ENCODE data around the gene LRCH4. TPM values are rescaled to one million over a fixed set of nuclear protein-coding genes. Genes with fewer than 3 reads are reported as not detected.

The LRCH4 gene
- total RNA-seq, 1 donor from 2014 or later, result 3.9 TPM

- DNase-seq (ENCODE audit: low read depth) (no peak), FAIRE-seq (no peak)
- no peak for TF ChIP-seq CTCF (IDR thresholded peaks at IDR 0.05; ENCODE audit: insufficient read depth, low read length, severe bottlenecking)
- no peak overlapping the region for H3K4me3 ChIP-seq (ENCODE audit: low read depth, low read length)
- no peaks in the 10 kb centered on the region for H3K27me3 ChIP-seq (ENCODE audit: control insufficient read depth, insufficient read depth, low read length)
- peaks cover 37% of the 10 kb centered on the region for H3K36me3 ChIP-seq (ENCODE audit: control insufficient read depth, insufficient read depth, low read length)
Measured at GRCh38 chr7:100582041-100582579, 3.8 kb downstream of the LRCH4 start.

DNA sequence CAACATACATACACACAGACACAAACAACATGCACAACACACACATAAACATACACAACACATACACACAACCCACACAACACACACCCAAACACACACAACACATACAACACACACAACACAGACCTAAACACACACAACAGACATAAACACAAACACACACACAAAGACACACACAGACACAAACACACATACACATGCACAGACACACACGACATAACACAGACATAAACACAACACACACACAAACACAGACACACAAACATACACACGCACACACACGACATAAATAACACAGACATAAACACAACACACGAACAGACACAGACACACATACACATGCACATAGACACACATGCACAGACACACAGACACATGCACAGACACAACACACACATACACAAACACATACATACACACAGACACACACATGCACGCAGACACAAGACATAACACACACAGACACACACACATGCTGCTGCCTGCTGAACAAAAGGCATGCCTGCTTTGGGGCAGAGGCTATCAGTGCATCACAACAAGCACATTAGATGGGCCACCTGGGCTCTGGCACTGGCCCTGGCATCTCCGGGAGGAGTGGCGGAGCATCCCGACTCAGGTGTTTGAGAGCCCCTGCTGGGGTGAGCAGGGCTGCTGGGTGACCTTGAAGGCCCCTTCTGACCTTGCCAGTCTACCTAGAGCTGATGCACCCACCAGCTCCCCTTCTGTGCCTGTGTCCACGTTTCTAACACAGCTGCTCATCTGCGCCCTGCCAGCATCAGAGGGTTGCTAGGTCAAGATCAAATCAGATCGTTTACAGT, 5.3 kb downstream of the LRCH4 start:
- H3K4me3 ChIP-seq (ENCODE audit: low read depth, low read length), result no peak overlapping the region
- no peak for TF ChIP-seq CTCF (IDR thresholded peaks at IDR 0.05; ENCODE audit: insufficient read depth, low read length, severe bottlenecking)
- peak; percentile 96 for FAIRE-seq
- DNase-seq (ENCODE audit: low read depth), result no peak
- peaks cover 45% of the 10 kb centered on the region for H3K36me3 ChIP-seq (ENCODE audit: control insufficient read depth, insufficient read depth, low read length)
- H3K27me3 ChIP-seq (ENCODE audit: control insufficient read depth, insufficient read depth, low read length), result no peaks in the 10 kb centered on the region

- Histone ChIP-seq H3K36me3 (ENCODE audit: control insufficient read depth, insufficient read depth, low read length) (peaks cover 54% of the 10 kb centered on the region), H3K4me3 (ENCODE audit: low read depth, low read length) (no peak overlapping the region), H3K27me3 (ENCODE audit: control insufficient read depth, insufficient read depth, low read length) (no peaks in the 10 kb centered on the region)
- no peak for DNase-seq (ENCODE audit: low read depth)
- no peak for FAIRE-seq
- TF ChIP-seq CTCF (IDR thresholded peaks at IDR 0.05; ENCODE audit: insufficient read depth, low read length, severe bottlenecking), result no peak
Measured at GRCh38 chr7:100578246-100579183, 7.4 kb downstream of the LRCH4 start.

GRCh38 chr7:100577507-100577906, 8.4 kb downstream of the LRCH4 start:
- peaks cover 56% of the 10 kb centered on the region for H3K36me3 ChIP-seq (ENCODE audit: control insufficient read depth, insufficient read depth, low read length)
- FAIRE-seq (no peak), DNase-seq (ENCODE audit: low read depth) (no peak)
- no peak for TF ChIP-seq CTCF (IDR thresholded peaks at IDR 0.05; ENCODE audit: insufficient read depth, low read length, severe bottlenecking)
- H3K27me3 ChIP-seq (ENCODE audit: control insufficient read depth, insufficient read depth, low read length), result no peaks in the 10 kb centered on the region
- H3K4me3 ChIP-seq (ENCODE audit: low read depth, low read length), result no peak overlapping the region

- DNase-seq (ENCODE audit: low read depth), result no peak
Measured at GRCh38 chr7:100577103-100577502, 8.8 kb downstream of the LRCH4 start.

More at GRCh38 chr7:100577103-100577502, 8.8 kb downstream of the LRCH4 start:
- Histone ChIP-seq H3K4me3 (ENCODE audit: low read depth, low read length) (no peak overlapping the region), H3K27me3 (ENCODE audit: control insufficient read depth, insufficient read depth, low read length) (no peaks in the 10 kb centered on the region), H3K36me3 (ENCODE audit: control insufficient read depth, insufficient read depth, low read length) (peaks cover 56% of the 10 kb centered on the region)
- FAIRE-seq, result no peak
- no peak for TF ChIP-seq CTCF (IDR thresholded peaks at IDR 0.05; ENCODE audit: insufficient read depth, low read length, severe bottlenecking)

All from bronchial epithelial cell (primary cell).